AG09319 (cell line): Measurements from ENCODE around the gene PTPRT.

ENCODE experiments used
- DNase-seq: peaks from one replicate; pipeline ENCODE4 v3.0.0-alpha.2; 2010; ENCODE audit warnings: low read depth; ENCODE audit errors: extremely low read depth
- CTCF ChIP-seq: IDR thresholded peaks from 2 replicates; pipeline ENCODE4 v1.5.1; 2011; ENCODE audit warnings: low read depth, mild to moderate bottlenecking, inconsistent platforms, low read length, moderate library complexity

The PTPRT gene

GRCh38 chr20:42432496-42433334, 757.0 kb downstream of the PTPRT start:
- no peak for DNase-seq
- TF ChIP-seq CTCF: no peak

GRCh38 chr20:42430598-42430997, 759.1 kb downstream of the PTPRT start:
- DNase-seq: no peak
- no peak for TF ChIP-seq CTCF

- no peak for TF ChIP-seq CTCF
- DNase-seq: no peak
These were observed 759.8 kb downstream of the PTPRT start for GRCh38 chr20:42429761-42430458.

- no peak for TF ChIP-seq CTCF
- DNase-seq: no peak
These were observed 769.7 kb downstream of the PTPRT start for GRCh38 chr20:42419814-42420532.

GRCh38 chr20:42406826-42407225, 782.9 kb downstream of the PTPRT start:
- DNase-seq: no peak
- TF ChIP-seq CTCF: no peak

GRCh38 chr20:42402455-42402854, 787.3 kb downstream of the PTPRT start:
- TF ChIP-seq CTCF: no peak
- DNase-seq: no peak

GRCh38 chr20:42401613-42402012, 788.1 kb downstream of the PTPRT start:
- DNase-seq: no peak
- no peak for TF ChIP-seq CTCF
